Measurements from ENCODE around the gene TBC1D19. TPM values are rescaled to one million over a fixed set of nuclear protein-coding genes. Genes with fewer than 3 reads are reported as not detected.

TBC1D19 gene
- total RNA-seq, 1 experiment from 2014 or later = 2.2 TPM

DNA sequence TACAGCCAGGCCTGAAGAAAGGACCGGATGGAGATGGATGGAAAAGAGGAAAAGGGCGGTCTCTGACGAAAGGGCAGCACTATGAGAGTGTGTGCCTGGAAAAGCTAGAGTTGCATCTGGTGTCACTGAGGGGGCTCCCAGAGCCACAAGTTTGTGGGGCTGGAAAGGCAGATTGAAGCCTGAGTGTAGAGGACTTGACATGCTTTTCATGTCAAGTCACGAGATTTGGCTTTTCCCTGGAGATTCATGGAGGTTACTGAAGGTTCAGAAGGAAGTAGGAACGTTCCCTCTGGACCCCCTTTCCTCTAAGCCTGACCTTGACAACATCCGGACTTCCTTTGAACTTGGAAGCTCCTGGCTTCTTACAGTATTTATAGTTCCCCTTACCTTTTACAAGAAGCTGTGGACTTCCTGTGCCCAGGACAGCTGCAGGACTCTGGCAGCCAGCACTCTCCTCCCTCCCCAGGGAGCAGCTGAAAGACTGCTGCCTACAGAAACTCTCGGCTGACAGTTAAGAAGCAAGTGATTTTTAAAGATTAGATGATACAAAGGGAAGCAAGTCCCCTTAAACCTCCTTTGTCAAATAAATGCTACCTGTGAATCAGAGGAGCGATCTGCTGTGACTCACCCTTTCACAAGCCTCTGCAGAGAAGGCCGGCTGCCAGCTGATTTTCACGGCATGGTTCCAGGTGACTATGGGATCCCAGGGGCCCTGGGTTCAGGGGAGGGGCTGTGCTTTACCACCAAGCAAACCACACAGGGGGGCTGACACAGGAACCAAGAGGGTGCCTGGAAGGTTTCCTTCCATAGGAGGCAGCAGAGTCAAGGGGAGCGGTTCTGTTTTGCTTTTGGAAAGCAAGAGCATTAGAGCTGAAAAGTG is 203.8 kb downstream of the TBC1D19 start:
- in situ Hi-C loops (cut with HindIII; ENCODE audit: low pct_unique_long_range_greater_than_20kb, low sequenced_read_pairs) = no loop called here
- Histone ChIP-seq H3K4me1 (ENCODE audit: control insufficient read depth, insufficient read depth, low read length) (no peaks in the 10 kb centered on the region; the same call in 1 of the 2 replicates), H3K36me3 (ENCODE audit: control insufficient read depth, insufficient read depth, low read length) (no peaks in the 10 kb centered on the region), H3K9me3 (ENCODE audit: control insufficient read depth, insufficient read depth, low read depth, low read length) (no peaks in the 10 kb centered on the region), H3K27ac (ENCODE audit: low read length) (no peak overlapping the region; the same call in 1 of the 2 replicates), H3K27me3 (ENCODE audit: control insufficient read depth, insufficient read depth, low read length) (no peaks in the 10 kb centered on the region), H3K4me3 (ENCODE audit: low read depth in 2 of 2, low read length in 2 of 2) (peak overlapping the region in 1 of 2 experiments; percentile 1; a peak in 1 of 4 replicates)
- ChIA-PET POLR2A (no interaction called here), CTCF (no interaction called here)
- no peak for DNase-seq (ENCODE audit: low read depth, low spot score)
- intact Hi-C loops (cut with micrococcal nuclease; ENCODE audit: unreplicated experiment) = no loop called here
- TF ChIP-seq SIN3A (IDR thresholded peaks at IDR 0.05; ENCODE audit: borderline replicate concordance, insufficient read depth, low read depth, low read length) (no peak), POLR2AphosphoS5 (IDR thresholded peaks at IDR 0.05; ENCODE audit: low read depth, low read length) (no peak), TCF7L2 (IDR thresholded peaks at IDR 0.05; ENCODE audit: low read depth, low read length) (no peak)
- TF ChIP-seq, protein P1, sequence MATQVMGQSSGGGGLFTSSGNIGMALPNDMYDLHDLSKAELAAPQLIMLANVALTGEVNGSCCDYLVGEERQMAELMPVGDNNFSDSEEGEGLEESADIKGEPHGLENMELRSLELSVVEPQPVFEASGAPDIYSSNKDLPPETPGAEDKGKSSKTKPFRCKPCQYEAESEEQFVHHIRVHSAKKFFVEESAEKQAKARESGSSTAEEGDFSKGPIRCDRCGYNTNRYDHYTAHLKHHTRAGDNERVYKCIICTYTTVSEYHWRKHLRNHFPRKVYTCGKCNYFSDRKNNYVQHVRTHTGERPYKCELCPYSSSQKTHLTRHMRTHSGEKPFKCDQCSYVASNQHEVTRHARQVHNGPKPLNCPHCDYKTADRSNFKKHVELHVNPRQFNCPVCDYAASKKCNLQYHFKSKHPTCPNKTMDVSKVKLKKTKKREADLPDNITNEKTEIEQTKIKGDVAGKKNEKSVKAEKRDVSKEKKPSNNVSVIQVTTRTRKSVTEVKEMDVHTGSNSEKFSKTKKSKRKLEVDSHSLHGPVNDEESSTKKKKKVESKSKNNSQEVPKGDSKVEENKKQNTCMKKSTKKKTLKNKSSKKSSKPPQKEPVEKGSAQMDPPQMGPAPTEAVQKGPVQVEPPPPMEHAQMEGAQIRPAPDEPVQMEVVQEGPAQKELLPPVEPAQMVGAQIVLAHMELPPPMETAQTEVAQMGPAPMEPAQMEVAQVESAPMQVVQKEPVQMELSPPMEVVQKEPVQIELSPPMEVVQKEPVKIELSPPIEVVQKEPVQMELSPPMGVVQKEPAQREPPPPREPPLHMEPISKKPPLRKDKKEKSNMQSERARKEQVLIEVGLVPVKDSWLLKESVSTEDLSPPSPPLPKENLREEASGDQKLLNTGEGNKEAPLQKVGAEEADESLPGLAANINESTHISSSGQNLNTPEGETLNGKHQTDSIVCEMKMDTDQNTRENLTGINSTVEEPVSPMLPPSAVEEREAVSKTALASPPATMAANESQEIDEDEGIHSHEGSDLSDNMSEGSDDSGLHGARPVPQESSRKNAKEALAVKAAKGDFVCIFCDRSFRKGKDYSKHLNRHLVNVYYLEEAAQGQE (IDR thresholded peaks at IDR 0.05; ENCODE audit: insufficient read depth in 1 of 2, low read depth in 2 of 2, low read length in 1 of 2) = no peak
- TF ChIP-seq, protein P2, sequence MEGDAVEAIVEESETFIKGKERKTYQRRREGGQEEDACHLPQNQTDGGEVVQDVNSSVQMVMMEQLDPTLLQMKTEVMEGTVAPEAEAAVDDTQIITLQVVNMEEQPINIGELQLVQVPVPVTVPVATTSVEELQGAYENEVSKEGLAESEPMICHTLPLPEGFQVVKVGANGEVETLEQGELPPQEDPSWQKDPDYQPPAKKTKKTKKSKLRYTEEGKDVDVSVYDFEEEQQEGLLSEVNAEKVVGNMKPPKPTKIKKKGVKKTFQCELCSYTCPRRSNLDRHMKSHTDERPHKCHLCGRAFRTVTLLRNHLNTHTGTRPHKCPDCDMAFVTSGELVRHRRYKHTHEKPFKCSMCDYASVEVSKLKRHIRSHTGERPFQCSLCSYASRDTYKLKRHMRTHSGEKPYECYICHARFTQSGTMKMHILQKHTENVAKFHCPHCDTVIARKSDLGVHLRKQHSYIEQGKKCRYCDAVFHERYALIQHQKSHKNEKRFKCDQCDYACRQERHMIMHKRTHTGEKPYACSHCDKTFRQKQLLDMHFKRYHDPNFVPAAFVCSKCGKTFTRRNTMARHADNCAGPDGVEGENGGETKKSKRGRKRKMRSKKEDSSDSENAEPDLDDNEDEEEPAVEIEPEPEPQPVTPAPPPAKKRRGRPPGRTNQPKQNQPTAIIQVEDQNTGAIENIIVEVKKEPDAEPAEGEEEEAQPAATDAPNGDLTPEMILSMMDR (IDR thresholded peaks at IDR 0.05) = peak; percentile 23; the same call in 1 of the 2 replicates
- BruUV-seq (replicated peaks) = no TSS peak
- ATAC-seq = peak; percentile 88

DNA sequence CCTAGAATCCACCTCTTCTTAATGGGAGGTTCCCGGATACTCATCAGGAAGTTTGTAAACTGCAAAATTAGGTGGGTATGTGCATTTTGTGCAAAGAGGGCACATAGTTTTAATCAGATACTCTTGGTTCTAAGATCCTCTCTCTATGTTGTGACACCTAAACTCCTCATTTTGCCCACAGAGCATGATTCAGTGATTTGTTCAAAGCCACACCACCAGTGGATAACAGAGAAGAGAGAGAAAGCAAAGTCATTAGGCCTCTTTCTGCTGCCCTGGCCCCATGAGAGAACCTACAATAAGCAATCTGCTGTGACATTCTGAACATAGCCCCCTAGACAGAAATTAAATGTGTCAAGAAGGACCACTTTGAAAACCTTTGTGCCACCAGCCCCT is 204.5 kb downstream of the TBC1D19 start:
- H3K9me3 ChIP-seq (ENCODE audit: control insufficient read depth, insufficient read depth, low read depth, low read length) = no peaks in the 10 kb centered on the region
- ATAC-seq (no peak), DNase-seq (ENCODE audit: low read depth, low spot score) (no peak)
- H3K27me3 ChIP-seq (ENCODE audit: control insufficient read depth, insufficient read depth, low read length) = no peaks in the 10 kb centered on the region
- CTCF ChIA-PET = no interaction called here
- intact Hi-C loops (cut with micrococcal nuclease; ENCODE audit: unreplicated experiment) (no loop called here), in situ Hi-C loops (cut with HindIII; ENCODE audit: low pct_unique_long_range_greater_than_20kb, low sequenced_read_pairs) (no loop called here)
- no peak overlapping the region for H3K4me3 ChIP-seq (ENCODE audit: low read depth in 2 of 2, low read length in 2 of 2)
- no peaks in the 10 kb centered on the region for H3K36me3 ChIP-seq (ENCODE audit: control insufficient read depth, insufficient read depth, low read length)
- TF ChIP-seq, protein P1 (IDR thresholded peaks at IDR 0.05; ENCODE audit: insufficient read depth in 1 of 2, low read depth in 2 of 2, low read length in 1 of 2) = no peak
- TF ChIP-seq, protein P2 (IDR thresholded peaks at IDR 0.05) = no peak
- TF ChIP-seq POLR2AphosphoS5 (IDR thresholded peaks at IDR 0.05; ENCODE audit: low read depth, low read length) = no peak
- no peak for TF ChIP-seq SIN3A (IDR thresholded peaks at IDR 0.05; ENCODE audit: borderline replicate concordance, insufficient read depth, low read depth, low read length)
- TF ChIP-seq TCF7L2 (IDR thresholded peaks at IDR 0.05; ENCODE audit: low read depth, low read length) = no peak
- H3K27ac ChIP-seq (ENCODE audit: low read length) = no peak overlapping the region
- H3K4me1 ChIP-seq (ENCODE audit: control insufficient read depth, insufficient read depth, low read length) = no peaks in the 10 kb centered on the region; the same call in 1 of the 2 replicates
- POLR2A ChIA-PET = no interaction called here
- BruUV-seq (replicated peaks) = no TSS peak

All from Panc1 (cell line).